Measurements from ENCODE around the gene NCKAP5.

The NCKAP5 gene

DNA sequence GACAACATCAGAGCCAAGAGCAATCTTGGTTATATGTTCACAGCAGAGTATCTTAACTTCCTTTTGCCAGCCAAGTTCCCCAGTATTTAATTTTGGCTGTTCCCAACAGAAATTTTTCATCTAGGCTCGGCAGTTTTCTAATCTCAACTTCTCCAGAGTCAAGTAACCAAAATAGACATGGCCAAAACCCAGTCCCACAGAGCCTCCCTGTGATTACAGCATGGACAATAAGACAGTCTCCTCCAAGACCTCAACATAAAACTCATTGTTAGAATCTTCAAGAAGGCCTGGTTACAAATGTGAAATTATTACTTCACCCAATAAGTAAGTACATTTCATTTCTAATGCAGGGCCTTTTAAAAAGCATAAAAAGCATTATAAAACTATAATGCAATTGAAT is 445.7 kb downstream of the NCKAP5 start:
- no peak for DNase-seq (ENCODE audit: low read depth)
- TF ChIP-seq CTCF (conservative IDR thresholded peaks at IDR 0.05; ENCODE audit: control insufficient read depth, insufficient read depth, low read depth, low read length), result no peak
- H3K4me3 ChIP-seq (ENCODE audit: control insufficient read depth, low read depth, low read length), result no peak overlapping the region

DNA sequence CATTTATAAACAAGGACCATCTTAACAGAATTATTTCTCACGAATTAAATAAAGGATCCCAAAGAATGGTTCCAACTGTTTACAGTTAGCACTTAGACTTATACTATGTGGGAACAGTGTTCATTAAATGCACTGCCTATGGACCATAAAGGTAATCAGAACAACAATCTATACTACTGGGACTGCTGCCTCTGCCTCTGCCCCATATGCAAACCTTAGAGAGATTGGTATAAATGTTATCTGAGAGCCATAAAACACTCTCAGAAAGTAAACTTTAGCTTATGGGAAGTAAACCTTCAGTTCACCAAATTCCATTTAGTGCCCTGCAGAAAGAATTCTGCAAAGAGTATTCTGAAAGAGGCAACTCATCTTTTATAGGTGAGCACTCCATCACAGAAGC is 448.0 kb downstream of the NCKAP5 start:
- no peak for TF ChIP-seq CTCF (conservative IDR thresholded peaks at IDR 0.05; ENCODE audit: control insufficient read depth, insufficient read depth, low read depth, low read length)
- H3K4me3 ChIP-seq (ENCODE audit: control insufficient read depth, low read depth, low read length), result no peak overlapping the region
- no peak for DNase-seq (ENCODE audit: low read depth)

DNA sequence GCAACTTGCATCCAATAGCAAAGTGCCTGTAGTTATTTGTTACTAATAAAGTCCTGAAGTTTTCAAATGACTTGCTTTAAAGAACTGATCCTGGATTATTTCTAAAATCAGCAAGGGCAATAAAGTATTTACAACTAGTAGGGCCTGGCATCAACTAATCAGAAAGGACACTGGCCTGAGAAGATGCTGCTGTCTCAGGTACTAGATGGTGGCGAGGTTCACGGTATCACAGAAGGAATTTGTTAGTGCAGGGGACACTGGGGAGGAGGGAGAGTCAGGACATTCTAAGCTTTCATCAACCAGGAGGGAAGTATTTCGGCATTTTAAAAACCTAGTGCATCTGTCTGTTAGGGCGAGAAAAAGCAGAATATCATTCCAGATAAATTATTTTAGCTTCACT is 458.1 kb downstream of the NCKAP5 start:
- no peak for TF ChIP-seq CTCF (conservative IDR thresholded peaks at IDR 0.05; ENCODE audit: control insufficient read depth, insufficient read depth, low read depth, low read length)
- H3K4me3 ChIP-seq (ENCODE audit: control insufficient read depth, low read depth, low read length), result no peak overlapping the region
- no peak for DNase-seq (ENCODE audit: low read depth)

DNA sequence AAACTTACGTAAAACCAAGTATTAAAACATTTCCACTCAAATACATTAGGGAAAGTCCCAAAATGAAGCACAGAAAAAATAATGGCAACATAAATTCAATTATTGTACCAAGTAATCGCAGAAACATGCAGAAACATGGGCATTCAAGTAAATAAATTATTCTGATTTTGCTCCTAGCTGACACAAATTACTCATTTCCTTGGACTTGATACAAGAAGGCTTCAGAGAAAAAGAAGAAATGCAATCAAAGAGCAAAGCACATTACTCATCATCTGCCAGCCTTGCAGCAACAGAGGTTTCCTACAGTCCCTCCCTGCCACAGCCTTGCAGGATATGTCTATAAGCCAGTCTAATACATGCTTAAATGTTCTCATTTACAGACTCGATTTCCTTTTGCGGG is 458.5 kb downstream of the NCKAP5 start:
- DNase-seq (ENCODE audit: low read depth), result peak; percentile 3
- TF ChIP-seq CTCF (conservative IDR thresholded peaks at IDR 0.05; ENCODE audit: control insufficient read depth, insufficient read depth, low read depth, low read length), result no peak
- H3K4me3 ChIP-seq (ENCODE audit: control insufficient read depth, low read depth, low read length), result no peak overlapping the region

DNA sequence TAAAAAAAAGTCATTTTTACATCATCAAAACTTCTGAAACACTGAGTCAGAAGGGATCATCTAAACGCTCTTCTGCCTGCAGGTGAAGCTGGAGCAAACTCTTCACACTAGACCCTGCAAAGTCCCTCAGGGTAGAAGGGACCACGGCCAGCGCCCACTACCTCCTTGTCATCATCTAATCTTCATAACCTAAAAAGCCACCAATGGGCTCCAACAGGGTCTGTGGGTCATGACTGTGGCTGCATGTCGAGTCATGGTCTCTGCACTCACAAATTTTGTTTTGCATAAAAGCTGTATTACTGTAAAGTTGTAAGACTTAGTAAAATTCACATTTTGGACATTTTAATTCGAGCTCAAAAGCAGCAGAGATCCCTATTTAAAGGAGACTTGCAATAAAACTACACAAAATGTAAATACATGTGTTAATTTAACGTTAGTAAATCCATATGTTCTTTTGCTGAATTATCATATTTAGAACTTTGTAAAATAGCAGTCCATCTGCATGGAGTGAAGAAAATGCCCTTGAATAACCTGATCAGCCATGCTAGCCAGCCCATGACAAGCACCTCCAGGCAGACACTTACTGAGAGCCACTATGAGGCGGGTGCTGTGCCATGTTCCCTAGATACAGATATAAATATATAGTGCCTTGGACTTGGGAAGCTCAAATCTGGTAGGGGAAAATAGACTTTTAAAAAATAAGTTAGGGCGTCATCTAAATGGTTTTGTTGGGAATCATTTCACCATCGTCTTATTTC is 461.0 kb downstream of the NCKAP5 start:
- TF ChIP-seq CTCF (conservative IDR thresholded peaks at IDR 0.05; ENCODE audit: control insufficient read depth, insufficient read depth, low read depth, low read length), result no peak
- H3K4me3 ChIP-seq (ENCODE audit: control insufficient read depth, low read depth, low read length), result no peak overlapping the region
- DNase-seq (ENCODE audit: low read depth), result no peak

DNA sequence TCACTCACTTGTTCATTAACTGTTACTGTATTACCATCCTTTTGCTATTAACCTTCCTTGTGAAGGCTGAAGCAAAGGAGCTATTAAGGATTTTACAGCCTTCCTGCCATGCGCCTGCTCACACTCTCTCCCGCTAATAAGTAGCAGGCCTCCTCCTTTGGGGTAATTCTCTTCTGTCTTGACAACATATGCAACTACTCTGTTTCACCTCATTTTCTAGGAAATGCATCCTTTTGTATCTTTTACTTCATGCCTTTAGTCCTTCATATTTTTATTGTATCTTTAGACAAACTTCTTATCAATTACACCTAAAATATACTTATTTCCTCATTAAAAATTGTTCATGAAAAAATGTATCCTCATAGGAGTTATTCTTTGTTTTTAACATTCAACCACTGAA is 463.4 kb downstream of the NCKAP5 start:
- H3K4me3 ChIP-seq (ENCODE audit: control insufficient read depth, low read depth, low read length), result no peak overlapping the region
- TF ChIP-seq CTCF (conservative IDR thresholded peaks at IDR 0.05; ENCODE audit: control insufficient read depth, insufficient read depth, low read depth, low read length), result no peak
- no peak for DNase-seq (ENCODE audit: low read depth)

GRCh38 chr2:133098787-133099186 is 469.5 kb downstream of the NCKAP5 start:
- TF ChIP-seq CTCF (conservative IDR thresholded peaks at IDR 0.05; ENCODE audit: control insufficient read depth, insufficient read depth, low read depth, low read length), result no peak
- no peak for DNase-seq (ENCODE audit: low read depth)
- no peak overlapping the region for H3K4me3 ChIP-seq (ENCODE audit: control insufficient read depth, low read depth, low read length)

Measured in fibroblast of mammary gland (primary cell).